ENCODE data around the gene MKRN3.
"Not testable (repeated sequence)": the region's sequence is repeated elsewhere in the genome, so short reads cannot be mapped to it uniquely, and the experiment has no call there.

The MKRN3 gene

GRCh38 chr15:23578521-23579150 is 13.2 kb downstream of the MKRN3 start:
- no peak for DNase-seq (ENCODE audit: insufficient read length, low spot score)
- FAIRE-seq = no peak

GRCh38 chr15:23588268-23588667 is 22.8 kb downstream of the MKRN3 start:
- FAIRE-seq (no peak), DNase-seq (ENCODE audit: insufficient read length, low spot score) (no peak)

DNA sequence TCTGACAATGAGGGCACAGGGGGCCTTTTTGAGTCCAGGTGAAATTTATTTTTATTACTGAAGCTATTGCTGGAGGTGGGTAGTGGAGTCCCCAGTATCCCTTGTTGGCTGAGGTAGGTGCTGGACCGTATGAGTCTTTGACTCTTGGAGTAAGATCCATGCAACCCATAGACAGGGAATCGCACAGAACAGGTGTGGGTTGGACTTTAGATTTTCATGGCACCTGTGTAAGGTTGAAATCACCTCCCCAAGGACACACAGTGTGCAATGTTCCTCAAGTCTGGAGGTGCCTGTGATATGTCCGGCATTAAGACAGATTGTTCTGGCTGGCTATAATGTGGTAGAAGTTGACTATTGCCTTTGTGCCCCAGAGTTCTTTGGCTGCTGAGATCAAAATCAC is 23.5 kb downstream of the MKRN3 start:
- FAIRE-seq (no peak), DNase-seq (ENCODE audit: insufficient read length, low spot score) (no peak)

GRCh38 chr15:23594252-23594770 is 28.8 kb downstream of the MKRN3 start:
- no peak for FAIRE-seq
- no peak for DNase-seq (ENCODE audit: insufficient read length, low spot score)

DNA sequence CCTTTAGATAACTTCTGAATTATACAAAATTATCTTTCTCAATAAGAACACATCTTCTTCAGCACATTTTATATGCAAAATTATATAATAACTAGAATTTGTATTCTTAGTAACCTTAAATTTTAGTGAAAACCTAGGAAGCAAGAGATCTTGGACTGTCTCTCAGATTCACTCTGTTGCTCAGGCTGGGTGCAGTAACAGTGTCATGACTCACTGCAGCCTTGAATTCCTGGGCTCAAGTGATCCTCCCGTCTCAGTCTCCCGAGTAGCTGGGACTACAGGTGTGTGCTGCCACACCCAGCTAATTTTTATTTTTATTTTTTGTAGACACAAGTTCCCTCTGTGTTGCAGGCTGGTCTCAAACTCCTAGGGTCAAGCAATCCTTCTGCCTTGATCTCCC is 29.9 kb downstream of the MKRN3 start:
- DNase-seq (ENCODE audit: insufficient read length, low spot score) (no peak), FAIRE-seq (no peak)

DNA sequence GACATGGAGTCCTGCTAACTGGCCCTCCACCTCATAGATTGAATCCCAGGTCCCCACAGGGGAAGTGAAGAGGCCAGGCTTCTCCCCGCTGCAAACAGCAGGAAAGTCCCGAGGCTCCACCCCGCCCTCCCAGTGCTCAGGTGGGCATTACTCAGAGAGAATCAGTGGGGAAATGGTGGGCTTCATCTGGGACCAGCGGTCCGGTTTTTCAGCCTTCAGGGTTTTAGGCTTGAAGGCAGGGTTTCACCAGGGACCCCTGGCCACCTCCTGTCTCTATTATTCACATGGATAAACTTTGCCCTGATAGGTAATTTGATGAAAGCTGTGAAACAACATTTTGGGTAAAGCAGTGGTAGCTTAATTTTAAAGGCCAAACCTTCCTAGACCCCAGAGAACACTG is 31.3 kb downstream of the MKRN3 start:
- DNase-seq (ENCODE audit: insufficient read length, low spot score) = no peak
- no peak for FAIRE-seq

GRCh38 chr15:23597278-23597677 is 31.8 kb downstream of the MKRN3 start:
- DNase-seq (ENCODE audit: insufficient read length, low spot score); FAIRE-seq: not testable (repeated sequence)

DNA sequence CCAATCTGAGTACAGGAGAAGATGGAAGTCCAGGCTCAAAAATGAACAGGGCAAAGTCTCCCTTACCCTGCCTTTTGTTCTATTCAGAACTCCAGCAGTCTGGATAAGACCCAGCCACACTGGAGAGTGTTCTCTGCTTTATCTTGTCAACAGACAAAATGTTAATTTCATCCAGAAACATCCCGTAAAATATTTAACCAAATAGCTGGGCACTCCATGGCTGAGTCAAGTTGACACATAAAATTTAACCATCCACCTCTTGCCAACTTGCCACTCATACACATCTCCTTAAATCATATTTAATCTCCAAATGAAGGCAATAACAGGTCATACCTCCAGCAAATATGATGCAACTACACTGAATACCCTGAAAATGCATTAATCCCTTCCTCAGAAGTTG is 33.6 kb downstream of the MKRN3 start:
- FAIRE-seq (no peak), DNase-seq (ENCODE audit: insufficient read length, low spot score) (no peak)

GRCh38 chr15:23602124-23602523 is 36.6 kb downstream of the MKRN3 start:
- DNase-seq (ENCODE audit: insufficient read length, low spot score) = no peak
- FAIRE-seq = no peak

DNA sequence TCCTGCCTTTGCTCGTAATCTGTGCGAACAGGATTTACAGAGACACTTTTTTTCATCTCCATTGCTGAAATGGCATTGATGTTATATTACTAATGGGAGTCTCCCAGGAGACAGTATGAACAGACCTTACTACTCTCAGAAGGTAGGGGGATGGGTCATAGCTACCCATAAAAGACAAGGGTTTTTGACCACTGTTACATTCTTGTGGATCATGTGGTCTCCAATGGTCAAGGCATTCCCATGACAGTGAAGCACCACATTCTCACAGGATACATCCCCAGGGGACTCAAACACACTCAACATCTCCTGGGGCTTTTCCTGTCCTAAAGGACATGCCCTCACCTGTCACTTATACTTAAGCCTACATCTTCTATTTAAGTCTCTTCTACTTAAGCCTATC is 40.8 kb downstream of the MKRN3 start:
- DNase-seq (ENCODE audit: insufficient read length, low spot score) = no peak
- FAIRE-seq = no peak

- DNase-seq (ENCODE audit: insufficient read length, low spot score) (no peak), FAIRE-seq (no peak)
These were observed 51.1 kb downstream of the MKRN3 start for GRCh38 chr15:23616536-23616935.

All from GM19239 (cell line).